ENCODE data around the gene PLLP.

DNA sequence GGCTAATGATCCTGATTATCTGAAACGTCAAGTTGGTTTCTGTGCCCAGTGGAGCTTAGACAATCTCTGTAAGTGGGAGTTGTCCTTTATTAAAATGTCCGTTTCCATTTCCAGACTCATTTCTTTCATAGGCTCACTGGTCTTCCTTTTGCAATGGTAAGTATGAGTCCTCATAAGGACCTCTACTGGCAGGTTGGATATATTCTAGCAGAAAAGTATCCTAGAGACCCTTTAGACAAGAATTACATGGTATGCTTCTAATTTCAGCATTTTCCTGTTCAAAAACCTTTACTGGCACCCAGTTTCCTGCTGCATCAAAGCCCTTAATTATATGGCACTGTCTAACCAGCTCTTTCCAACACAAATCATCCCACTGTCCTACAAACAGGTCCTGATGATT is 67.5 kb downstream of the PLLP start:
- TF ChIP-seq POLR2A (IDR thresholded peaks at IDR 0.05; ENCODE audit: low read depth, low read length) (no peak), TAF1 (IDR thresholded peaks at IDR 0.05; ENCODE audit: borderline replicate concordance, low read depth, low read length) (no peak), POLR2AphosphoS5 (IDR thresholded peaks at IDR 0.05; ENCODE audit: low read depth, low read length) (no peak)

All from GM12892 (cell line).